ENCODE measurements around the gene HPCAL1.

DNA sequence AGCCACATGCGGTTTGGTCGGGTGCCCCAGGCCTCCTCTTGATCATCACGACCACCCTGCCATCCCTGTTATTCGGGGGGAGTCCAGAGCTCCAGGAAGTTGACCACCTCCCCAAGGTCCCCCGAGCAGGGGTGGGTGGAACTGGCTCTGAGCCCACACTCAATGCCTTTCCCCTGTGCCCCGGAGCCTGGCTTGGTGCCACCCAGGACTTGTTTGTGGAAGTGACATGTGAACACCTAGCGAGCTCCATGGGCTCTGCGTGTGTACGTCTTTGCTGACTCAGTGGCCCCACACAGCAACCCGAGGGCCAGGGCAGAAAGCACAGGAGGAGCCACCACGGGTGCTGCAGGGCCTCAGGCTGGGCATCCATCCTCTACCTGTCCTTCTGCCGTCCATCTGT, 112.9 kb downstream of the HPCAL1 start:
- TF ChIP-seq, protein P1, sequence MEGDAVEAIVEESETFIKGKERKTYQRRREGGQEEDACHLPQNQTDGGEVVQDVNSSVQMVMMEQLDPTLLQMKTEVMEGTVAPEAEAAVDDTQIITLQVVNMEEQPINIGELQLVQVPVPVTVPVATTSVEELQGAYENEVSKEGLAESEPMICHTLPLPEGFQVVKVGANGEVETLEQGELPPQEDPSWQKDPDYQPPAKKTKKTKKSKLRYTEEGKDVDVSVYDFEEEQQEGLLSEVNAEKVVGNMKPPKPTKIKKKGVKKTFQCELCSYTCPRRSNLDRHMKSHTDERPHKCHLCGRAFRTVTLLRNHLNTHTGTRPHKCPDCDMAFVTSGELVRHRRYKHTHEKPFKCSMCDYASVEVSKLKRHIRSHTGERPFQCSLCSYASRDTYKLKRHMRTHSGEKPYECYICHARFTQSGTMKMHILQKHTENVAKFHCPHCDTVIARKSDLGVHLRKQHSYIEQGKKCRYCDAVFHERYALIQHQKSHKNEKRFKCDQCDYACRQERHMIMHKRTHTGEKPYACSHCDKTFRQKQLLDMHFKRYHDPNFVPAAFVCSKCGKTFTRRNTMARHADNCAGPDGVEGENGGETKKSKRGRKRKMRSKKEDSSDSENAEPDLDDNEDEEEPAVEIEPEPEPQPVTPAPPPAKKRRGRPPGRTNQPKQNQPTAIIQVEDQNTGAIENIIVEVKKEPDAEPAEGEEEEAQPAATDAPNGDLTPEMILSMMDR (IDR thresholded peaks at IDR 0.05) = no peak
- TF ChIP-seq POLR2A (IDR thresholded peaks at IDR 0.05) = no peak
